BE2C (cell line): Measurements from ENCODE around the gene TMEM143.

ENCODE experiments used
- DNase-seq: peaks from one replicate; pipeline ENCODE4 v3.0.0-alpha.2; 2020
- H3K27me3 ChIP-seq: fragments of 250-450 bp; sonication (Bioruptor Pico); 2 replicates; pipeline ENCODE4 v1.5.1; 2020; ENCODE audit warnings: mild to moderate bottlenecking
- H3K36me3 ChIP-seq: fragments of 250-450 bp; sonication (Bioruptor Pico); 2 replicates; pipeline ENCODE4 v1.5.1; 2020; ENCODE audit warnings: mild to moderate bottlenecking
- H3K4me1 ChIP-seq: fragments of 250-450 bp; sonication (Bioruptor Pico); 2 replicates; pipeline ENCODE4 v1.5.1; 2020
- H3K4me3 ChIP-seq: 2 replicates; pipeline ENCODE4 v1.5.1; 2011; ENCODE audit warnings: low read depth, low read length
- H3K9me3 ChIP-seq: fragments of 250-450 bp; sonication (Bioruptor Pico); 2 replicates; pipeline ENCODE4 v1.5.1; 2020
- CTCF ChIP-seq: IDR thresholded peaks from 2 replicates; pipeline ENCODE4 v1.5.1; 2012; ENCODE audit warnings: mild to moderate bottlenecking, low read depth, low read length

TMEM143 gene

GRCh38 chr19:48396016-48396823, 32.5 kb upstream of the TMEM143 start:
- Histone ChIP-seq H3K4me1 (peaks cover 17% of the 10 kb centered on the region), H3K27me3 (peaks cover 39% of the 10 kb centered on the region), H3K4me3 (no peak overlapping the region), H3K36me3 (no peaks in the 10 kb centered on the region), H3K9me3 (no peaks in the 10 kb centered on the region)
- DNase-seq: no peak
- TF ChIP-seq CTCF: no peak

- H3K4me1 ChIP-seq: peaks cover 17% of the 10 kb centered on the region
- H3K36me3 ChIP-seq: no peaks in the 10 kb centered on the region
- H3K4me3 ChIP-seq: no peak overlapping the region
- DNase-seq: no peak
- H3K27me3 ChIP-seq: peaks cover 39% of the 10 kb centered on the region
- TF ChIP-seq CTCF: no peak
- no peaks in the 10 kb centered on the region for H3K9me3 ChIP-seq
Observed at GRCh38 chr19:48395499-48395898, 31.8 kb upstream of the TMEM143 start.

- no peak overlapping the region for H3K4me3 ChIP-seq
Observed at GRCh38 chr19:48395170-48395455, 31.4 kb upstream of the TMEM143 start.

GRCh38 chr19:48394331-48395169, 30.8 kb upstream of the TMEM143 start:
- Histone ChIP-seq H3K9me3 (no peaks in the 10 kb centered on the region), H3K4me1 (peaks cover 14% of the 10 kb centered on the region), H3K4me3 (no peak overlapping the region), H3K36me3 (no peaks in the 10 kb centered on the region), H3K27me3 (peaks cover 39% of the 10 kb centered on the region)
- no peak for TF ChIP-seq CTCF
- no peak for DNase-seq

More at GRCh38 chr19:48395170-48395455, 31.4 kb upstream of the TMEM143 start:
- Histone ChIP-seq H3K9me3 (no peaks in the 10 kb centered on the region), H3K36me3 (no peaks in the 10 kb centered on the region), H3K4me1 (peaks cover 17% of the 10 kb centered on the region), H3K27me3 (peaks cover 39% of the 10 kb centered on the region)
- DNase-seq: no peak
- TF ChIP-seq CTCF: no peak

GRCh38 chr19:48393559-48394330, 30.0 kb upstream of the TMEM143 start, which contains the start of gene GRIN2D:
TSS of gene GRIN2D (plus strand) at chr19:48393668. CDS start at chr19:48398393, 4,725 bp downstream.
- peak; percentile 64 for DNase-seq
- peaks cover 39% of the 10 kb centered on the region for H3K27me3 ChIP-seq
- peak within 1 kb of the TSS; percentile 31 for H3K4me3 ChIP-seq
- no peaks in the 10 kb centered on the region for H3K9me3 ChIP-seq
- H3K4me1 ChIP-seq: peaks cover 12% of the 10 kb centered on the region
- H3K36me3 ChIP-seq: peaks cover 7% of the 10 kb centered on the region
- TF ChIP-seq CTCF: no peak
